ENCODE measurements around the gene KCNB1. TPM values are rescaled to one million over a fixed set of nuclear protein-coding genes. Genes with fewer than 3 reads are reported as not detected.

Gene KCNB1
- total and polyA plus RNA-seq, 2 donors (not counting 1 experiment from before 2014, with no cell fraction given) = 0.12 TPM; not detected in 1

DNA sequence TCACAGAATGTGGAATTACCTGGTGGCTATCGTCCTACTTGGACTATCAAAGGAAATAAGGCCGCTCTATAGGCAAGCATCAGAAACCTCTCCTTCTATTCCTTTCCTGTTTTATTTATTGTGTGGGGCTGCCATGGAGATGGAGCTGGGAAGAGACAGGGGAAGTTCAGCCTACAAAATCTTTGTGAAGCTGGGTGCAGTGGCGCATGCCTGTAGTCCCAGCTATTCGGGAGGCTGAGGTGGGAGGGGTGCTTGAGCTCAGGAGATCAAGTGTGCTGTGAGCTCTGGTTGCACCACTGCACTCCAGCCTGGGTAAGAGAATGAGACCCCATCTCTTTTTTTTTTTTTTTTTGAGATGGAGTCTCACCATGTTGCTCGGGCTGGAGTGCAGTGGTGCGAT is 60.3 kb downstream of the KCNB1 start:
- Histone ChIP-seq H3K27ac (ENCODE audit: low read length in 2 of 2) (no peak overlapping the region), H3K4me1 (ENCODE audit: control insufficient read depth in 2 of 2, insufficient read depth in 2 of 2, low read length in 2 of 2) (no peaks in the 10 kb centered on the region), H3K4me2 (replicated peaks; ENCODE audit: low read depth, low read length, poor library complexity, severe bottlenecking) (no peak overlapping the region), H2AFZ (ENCODE audit: insufficient read depth, low read depth, low read length, poor library complexity, severe bottlenecking) (no peak overlapping the region), H3K9ac (ENCODE audit: low read length) (no peak overlapping the region), H3K36me3 (replicated peaks in 1 of 2; ENCODE audit: control extremely low read depth in 1 of 2, control insufficient read depth in 1 of 2, extremely low read depth in 1 of 2, insufficient read depth in 2 of 2, low read length in 1 of 2) (no peaks in the 10 kb centered on the region), H3K79me2 (ENCODE audit: control insufficient read depth, insufficient read depth, low read length) (no peaks in the 10 kb centered on the region), H3K9me3 (ENCODE audit: control extremely low read depth in 1 of 3, control insufficient read depth in 2 of 3, insufficient read depth in 1 of 3, low read length in 2 of 3) (no peaks in the 10 kb centered on the region), H3K4me3 (ENCODE audit: control extremely low read depth in 1 of 5, extremely low read depth in 1 of 5, insufficient read depth in 1 of 5, low read depth in 2 of 5, low read length in 4 of 5) (no peak overlapping the region), H4K20me1 (ENCODE audit: control insufficient read depth, insufficient read depth, low read length, poor library complexity, severe bottlenecking) (no peaks in the 10 kb centered on the region), H3K27me3 (replicated peaks in 1 of 4; ENCODE audit: control extremely low read depth in 1 of 4, control insufficient read depth in 3 of 4, insufficient read depth in 4 of 4, low read length in 3 of 4) (peaks cover 0 to 22% (median 1%) of the 10 kb centered on the region in 4 experiments)
- TF ChIP-seq EZH2 (IDR thresholded peaks at IDR 0.05; ENCODE audit: borderline replicate concordance, insufficient read depth, low read depth, low read length, poor library complexity, severe bottlenecking) = no peak
- TF ChIP-seq, protein P1, sequence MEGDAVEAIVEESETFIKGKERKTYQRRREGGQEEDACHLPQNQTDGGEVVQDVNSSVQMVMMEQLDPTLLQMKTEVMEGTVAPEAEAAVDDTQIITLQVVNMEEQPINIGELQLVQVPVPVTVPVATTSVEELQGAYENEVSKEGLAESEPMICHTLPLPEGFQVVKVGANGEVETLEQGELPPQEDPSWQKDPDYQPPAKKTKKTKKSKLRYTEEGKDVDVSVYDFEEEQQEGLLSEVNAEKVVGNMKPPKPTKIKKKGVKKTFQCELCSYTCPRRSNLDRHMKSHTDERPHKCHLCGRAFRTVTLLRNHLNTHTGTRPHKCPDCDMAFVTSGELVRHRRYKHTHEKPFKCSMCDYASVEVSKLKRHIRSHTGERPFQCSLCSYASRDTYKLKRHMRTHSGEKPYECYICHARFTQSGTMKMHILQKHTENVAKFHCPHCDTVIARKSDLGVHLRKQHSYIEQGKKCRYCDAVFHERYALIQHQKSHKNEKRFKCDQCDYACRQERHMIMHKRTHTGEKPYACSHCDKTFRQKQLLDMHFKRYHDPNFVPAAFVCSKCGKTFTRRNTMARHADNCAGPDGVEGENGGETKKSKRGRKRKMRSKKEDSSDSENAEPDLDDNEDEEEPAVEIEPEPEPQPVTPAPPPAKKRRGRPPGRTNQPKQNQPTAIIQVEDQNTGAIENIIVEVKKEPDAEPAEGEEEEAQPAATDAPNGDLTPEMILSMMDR (IDR thresholded peaks at IDR 0.05) = no peak
- Mint-ChIP-seq H3K27me3 (peaks cover 33% of the 10 kb centered on the region), H3K4me3 (no peak overlapping the region), H3K9me3 (ENCODE audit: insufficient read depth) (peaks cover 3% of the 10 kb centered on the region), H3K4me1 (no peaks in the 10 kb centered on the region), H3K27ac (no peak overlapping the region)
- DNase-seq = no peak
- CTCF ChIA-PET = interaction anchor here (0.5 to 0.7 kb wide), 2 partner anchors 10 to 1537 kb away, joined by 3 read pairs; no protein-coding TSS in a partner anchor
- no peak for ATAC-seq (ENCODE audit: low read depth)
- POLR2A ChIA-PET = no interaction called here
- intact Hi-C loops (cut with micrococcal nuclease) = no loop called here
- 96% methylated on average over 4 of the region's 6 CpGs for WGBS (ENCODE audit: insufficient coverage)

DNA sequence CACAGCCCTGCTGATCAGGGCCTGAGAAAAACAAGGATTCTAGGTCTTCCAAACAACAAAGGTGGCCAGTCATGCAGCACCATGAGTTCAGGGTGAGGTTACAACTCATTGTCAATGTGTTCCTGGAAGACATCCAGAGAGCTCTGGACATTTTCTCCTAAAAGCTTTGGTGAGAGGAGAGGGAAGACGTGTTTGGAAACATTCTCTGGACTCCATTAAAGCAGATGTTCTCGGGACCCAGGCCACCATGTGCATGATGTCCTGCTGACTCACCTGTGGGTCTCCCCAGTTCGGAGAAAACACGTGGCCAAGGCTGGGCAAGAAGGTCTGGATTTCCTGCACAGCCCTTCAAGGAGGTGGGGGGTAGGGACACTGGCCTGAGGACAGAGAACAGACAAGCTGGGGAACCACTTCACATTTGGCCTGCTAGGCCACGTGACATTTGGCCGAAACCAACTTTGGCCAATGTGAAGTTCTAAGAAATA is 61.6 kb downstream of the KCNB1 start:
- no peak overlapping the region for H3K27ac Mint-ChIP-seq
- H3K36me3 ChIP-seq (replicated peaks in 1 of 2; ENCODE audit: control extremely low read depth in 1 of 2, control insufficient read depth in 1 of 2, extremely low read depth in 1 of 2, insufficient read depth in 2 of 2, low read length in 1 of 2) = no peaks in the 10 kb centered on the region
- intact Hi-C loops (cut with micrococcal nuclease) = no loop called here
- CTCF ChIA-PET = no interaction called here
- WGBS (ENCODE audit: insufficient coverage) = 73% methylated on average over 5 of the region's 6 CpGs
- peaks cover 3% of the 10 kb centered on the region for H3K9me3 Mint-ChIP-seq (ENCODE audit: insufficient read depth)
- TF ChIP-seq, protein P1 (IDR thresholded peaks at IDR 0.05) = no peak
- TF ChIP-seq EZH2 (IDR thresholded peaks at IDR 0.05; ENCODE audit: borderline replicate concordance, insufficient read depth, low read depth, low read length, poor library complexity, severe bottlenecking) = no peak
- no peak overlapping the region for H3K4me2 ChIP-seq (replicated peaks; ENCODE audit: low read depth, low read length, poor library complexity, severe bottlenecking)
- H3K4me3 ChIP-seq (ENCODE audit: control extremely low read depth in 1 of 5, extremely low read depth in 1 of 5, insufficient read depth in 1 of 5, low read depth in 2 of 5, low read length in 4 of 5) = no peak overlapping the region
- H3K4me1 ChIP-seq (ENCODE audit: control insufficient read depth in 2 of 2, insufficient read depth in 2 of 2, low read length in 2 of 2) = no peaks in the 10 kb centered on the region
- no peaks in the 10 kb centered on the region for H4K20me1 ChIP-seq (ENCODE audit: control insufficient read depth, insufficient read depth, low read length, poor library complexity, severe bottlenecking)
- H3K27me3 Mint-ChIP-seq = peaks cover 31% of the 10 kb centered on the region
- H3K79me2 ChIP-seq (ENCODE audit: control insufficient read depth, insufficient read depth, low read length) = no peaks in the 10 kb centered on the region
- no peaks in the 10 kb centered on the region for H3K9me3 ChIP-seq (ENCODE audit: control extremely low read depth in 1 of 3, control insufficient read depth in 2 of 3, insufficient read depth in 1 of 3, low read length in 2 of 3)
- no peak for DNase-seq
- no peaks in the 10 kb centered on the region for H3K4me1 Mint-ChIP-seq
- H3K9ac ChIP-seq (ENCODE audit: low read length) = no peak overlapping the region
- ATAC-seq (ENCODE audit: low read depth) = no peak
- POLR2A ChIA-PET = no interaction called here
- H3K27ac ChIP-seq (ENCODE audit: low read length in 2 of 2) = no peak overlapping the region
- H3K4me3 Mint-ChIP-seq = no peak overlapping the region
- peaks cover 0 to 16% (median 1%) of the 10 kb centered on the region in 4 experiments for H3K27me3 ChIP-seq (replicated peaks in 1 of 4; ENCODE audit: control extremely low read depth in 1 of 4, control insufficient read depth in 3 of 4, insufficient read depth in 4 of 4, low read length in 3 of 4)
- H2AFZ ChIP-seq (ENCODE audit: insufficient read depth, low read depth, low read length, poor library complexity, severe bottlenecking) = no peak overlapping the region

All from B cell (primary cell).